HG03354 (cell line): Measurements from ENCODE around the gene RFTN1.

Experiments used
- ATAC-seq: cut with Tn5 transposase; IDR thresholded peaks from one replicate; pipeline ENCODE4 v1.9.1; 2021; ENCODE audit warnings: mild to moderate bottlenecking; ENCODE audit not compliant: unreplicated experiment, poor library complexity, severe bottlenecking

RFTN1 gene

GRCh38 chr3:16370872-16371740 is 142.4 kb downstream of the RFTN1 start:
- ATAC-seq: peak; percentile 35

- no peak for ATAC-seq
Measured at GRCh38 chr3:16370503-16370871, 143.0 kb downstream of the RFTN1 start.

GRCh38 chr3:16369885-16370284 is 143.6 kb downstream of the RFTN1 start:
- no peak for ATAC-seq

GRCh38 chr3:16369276-16369675 is 144.2 kb downstream of the RFTN1 start:
- ATAC-seq: no peak

GRCh38 chr3:16366581-16366980 is 146.9 kb downstream of the RFTN1 start:
- no peak for ATAC-seq

GRCh38 chr3:16365491-16366128 is 147.9 kb downstream of the RFTN1 start:
- no peak for ATAC-seq

GRCh38 chr3:16364963-16365362 is 148.5 kb downstream of the RFTN1 start:
- ATAC-seq: no peak

- ATAC-seq: no peak
Measured at GRCh38 chr3:16364323-16364722, 149.2 kb downstream of the RFTN1 start.

- ATAC-seq: no peak
Measured at GRCh38 chr3:16363636-16364035, 149.9 kb downstream of the RFTN1 start.

GRCh38 chr3:16362770-16363169 is 150.7 kb downstream of the RFTN1 start:
- no peak for ATAC-seq

- ATAC-seq: no peak
Measured at GRCh38 chr3:16361087-16361486, 152.4 kb downstream of the RFTN1 start.

- ATAC-seq: no peak
Measured at GRCh38 chr3:16359331-16359730, 154.2 kb downstream of the RFTN1 start.

- ATAC-seq: no peak
Measured at GRCh38 chr3:16358336-16358735, 155.2 kb downstream of the RFTN1 start.

GRCh38 chr3:16357186-16358121 is 156.0 kb downstream of the RFTN1 start:
- no peak for ATAC-seq

GRCh38 chr3:16355828-16356227 is 157.7 kb downstream of the RFTN1 start:
- no peak for ATAC-seq

GRCh38 chr3:16354291-16354690 is 159.2 kb downstream of the RFTN1 start:
- no peak for ATAC-seq

- no peak for ATAC-seq
Measured at GRCh38 chr3:16352428-16352827, 161.1 kb downstream of the RFTN1 start.

- ATAC-seq: no peak
Measured at GRCh38 chr3:16350597-16351318, 162.7 kb downstream of the RFTN1 start.

- no peak for ATAC-seq
Measured at GRCh38 chr3:16349986-16350596, 163.4 kb downstream of the RFTN1 start.
